Stimulated activated naive B cell treated with anti-CD40 and anti-IgM and Interleukin-4, amounts not matched to agents 10 μg/mL and 1 μg/mL and 100 μg/mL, for 72 hours (primary cell): ENCODE results near the gene SH3D21.
A peak's percentile ranks its signal among the peaks of the same experiment; 100 is the strongest.

ENCODE experiments used
- ATAC-seq, 2 donors: fragments of 150-1000 bp; cut with Tn5 transposase; replicated peaks; 2 replicates each; pipeline ENCODE4 v1.10.0; 2021; ENCODE audit warnings: moderate library complexity in 1 of 2
- DNase-seq: peaks from one replicate; pipeline ENCODE4 v3.0.0; 2021
- H3K27ac Mint-ChIP-seq: one replicate; pipeline ENCODE4 v1.8.0; 2022; ENCODE audit warnings: mild to moderate bottlenecking, mixed read lengths
- H3K27me3 Mint-ChIP-seq, 2 donors: one replicate each; pipeline ENCODE4 v1.8.0; 2022; ENCODE audit warnings: mixed read lengths in 2 of 2
- H3K36me3 Mint-ChIP-seq, 2 donors: one replicate each; pipeline ENCODE4 v1.8.0; 2022; ENCODE audit warnings: mixed read lengths in 2 of 2, mild to moderate bottlenecking in 1 of 2
- H3K4me1 Mint-ChIP-seq, 2 donors: one replicate each; pipeline ENCODE4 v1.8.0; 2022; ENCODE audit warnings: mixed read lengths in 2 of 2, mild to moderate bottlenecking in 1 of 2
- H3K4me3 Mint-ChIP-seq, 2 donors: one replicate each; pipeline ENCODE4 v1.8.0; 2022; ENCODE audit warnings: mild to moderate bottlenecking in 2 of 2, mixed read lengths in 2 of 2, moderate library complexity in 1 of 2
- H3K9me3 Mint-ChIP-seq, 2 donors: one replicate each; pipeline ENCODE4 v1.8.0; 2022; ENCODE audit warnings: mixed read lengths in 2 of 2, mild to moderate bottlenecking in 1 of 2

The SH3D21 gene

GRCh38 chr1:36307601-36308330 lies 1.6 kb downstream of the SH3D21 start:
- Mint-ChIP-seq H3K27ac (no peak overlapping the region), H3K4me1 (peaks cover 25 to 43% of the 10 kb centered on the region in 2 donors), H3K27me3 (peaks cover 0 to 3% of the 10 kb centered on the region in 2 donors), H3K9me3 (no peaks in the 10 kb centered on the region), H3K4me3 (peak overlapping the region; percentile 89 to 98), H3K36me3 (peaks cover 18 to 38% of the 10 kb centered on the region in 2 donors)
- no peak for ATAC-seq
- DNase-seq: no peak

- H3K27ac Mint-ChIP-seq: no peak overlapping the region
- H3K4me3 Mint-ChIP-seq: no peak overlapping the region
- DNase-seq: no peak
Observed at GRCh38 chr1:36309397-36309796, 3.2 kb downstream of the SH3D21 start.

GRCh38 chr1:36320291-36320761 lies 14.2 kb downstream of the SH3D21 start:
- H3K36me3 Mint-ChIP-seq: peaks cover 0 to 4% of the 10 kb centered on the region in 2 donors
- ATAC-seq: peak in 1 of 2 donors; percentile 17

More at GRCh38 chr1:36309397-36309796, 3.2 kb downstream of the SH3D21 start:
- H3K36me3 Mint-ChIP-seq: peaks cover 10 to 28% of the 10 kb centered on the region in 2 donors
- H3K27me3 Mint-ChIP-seq: peaks cover 0 to 3% of the 10 kb centered on the region in 2 donors
- H3K4me1 Mint-ChIP-seq: peaks cover 20 to 32% of the 10 kb centered on the region in 2 donors
- ATAC-seq: no peak
- H3K9me3 Mint-ChIP-seq: no peaks in the 10 kb centered on the region

GRCh38 chr1:36320767-36321118 lies 14.6 kb downstream of the SH3D21 start:
- ATAC-seq (no peak), DNase-seq (no peak)
- Mint-ChIP-seq H3K4me3 (peak overlapping the region; percentile 84 to 88), H3K4me1 (peaks cover 21 to 33% of the 10 kb centered on the region in 2 donors), H3K27me3 (peaks cover 2 to 7% of the 10 kb centered on the region in 2 donors), H3K9me3 (no peaks in the 10 kb centered on the region), H3K27ac (peak overlapping the region; percentile 59), H3K36me3 (peaks cover 0 to 4% of the 10 kb centered on the region in 2 donors)

More at GRCh38 chr1:36320291-36320761, 14.2 kb downstream of the SH3D21 start:
- peaks cover 21 to 33% of the 10 kb centered on the region in 2 donors for H3K4me1 Mint-ChIP-seq
- no peak for DNase-seq
- peak overlapping the region; percentile 84 to 88 for H3K4me3 Mint-ChIP-seq
- H3K27ac Mint-ChIP-seq: peak overlapping the region; percentile 59
- peaks cover 0 to 6% of the 10 kb centered on the region in 2 donors for H3K27me3 Mint-ChIP-seq
- H3K9me3 Mint-ChIP-seq: no peaks in the 10 kb centered on the region

- H3K4me3 Mint-ChIP-seq: peak overlapping the region; percentile 84 to 88
- peaks cover 0 to 4% of the 10 kb centered on the region in 2 donors for H3K36me3 Mint-ChIP-seq
- no peak overlapping the region for H3K27ac Mint-ChIP-seq
- no peaks in the 10 kb centered on the region for H3K9me3 Mint-ChIP-seq
- peak; percentile 41 to 45 for ATAC-seq
- H3K27me3 Mint-ChIP-seq: peaks cover 8 to 12% of the 10 kb centered on the region in 2 donors
- peaks cover 21 to 33% of the 10 kb centered on the region in 2 donors for H3K4me1 Mint-ChIP-seq
- no peak for DNase-seq
Observed at GRCh38 chr1:36321119-36321951, 15.2 kb downstream of the SH3D21 start.

GRCh38 chr1:36322041-36322785 lies 16.0 kb downstream of the SH3D21 start:
- H3K9me3 Mint-ChIP-seq: no peaks in the 10 kb centered on the region
- H3K27me3 Mint-ChIP-seq: peaks cover 17 to 19% of the 10 kb centered on the region in 2 donors
- peaks cover 21 to 33% of the 10 kb centered on the region in 2 donors for H3K4me1 Mint-ChIP-seq
- peak overlapping the region; percentile 74 to 87 for H3K4me3 Mint-ChIP-seq
- peaks cover 0 to 4% of the 10 kb centered on the region in 2 donors for H3K36me3 Mint-ChIP-seq
- no peak overlapping the region for H3K27ac Mint-ChIP-seq
- ATAC-seq (no peak), DNase-seq (no peak)

GRCh38 chr1:36322786-36323635 lies 16.8 kb downstream of the SH3D21 start:
- Mint-ChIP-seq H3K9me3 (no peaks in the 10 kb centered on the region), H3K27me3 (peaks cover 25 to 27% of the 10 kb centered on the region in 2 donors), H3K4me3 (peak overlapping the region; percentile 74 to 87), H3K27ac (no peak overlapping the region), H3K36me3 (peaks cover 0 to 4% of the 10 kb centered on the region in 2 donors), H3K4me1 (peaks cover 21 to 33% of the 10 kb centered on the region in 2 donors)
- ATAC-seq (peak; percentile 37 to 45), DNase-seq (no peak)

GRCh38 chr1:36323636-36324352 lies 17.6 kb downstream of the SH3D21 start, which contains the start of gene EVA1B:
Gene EVA1B (minus strand): TSS chr1:36323645. CDS start chr1:36323037, 608 bp downstream.
- Mint-ChIP-seq H3K9me3 (no peaks in the 10 kb centered on the region), H3K27me3 (peaks cover 27 to 28% of the 10 kb centered on the region in 2 donors)
- DNase-seq: no peak

GRCh38 chr1:36324353-36324703 lies 18.2 kb downstream of the SH3D21 start:
- Mint-ChIP-seq H3K27me3 (peaks cover 27 to 28% of the 10 kb centered on the region in 2 donors), H3K4me1 (peaks cover 21 to 33% of the 10 kb centered on the region in 2 donors), H3K9me3 (no peaks in the 10 kb centered on the region), H3K27ac (no peak overlapping the region), H3K36me3 (peaks cover 0 to 4% of the 10 kb centered on the region in 2 donors), H3K4me3 (peak overlapping the region; percentile 80 to 87)
- no peak for ATAC-seq
- no peak for DNase-seq

More at GRCh38 chr1:36323636-36324352, 17.6 kb downstream of the SH3D21 start, which contains the start of gene EVA1B:
- peaks cover 0 to 4% of the 10 kb centered on the region in 2 donors for H3K36me3 Mint-ChIP-seq
- H3K4me3 Mint-ChIP-seq: peak within 1 kb of the TSS; percentile 80 to 87
- H3K4me1 Mint-ChIP-seq: peaks cover 21 to 33% of the 10 kb centered on the region in 2 donors
- ATAC-seq: peak; percentile 48 to 54
- peak within 1 kb of the TSS; percentile 62 for H3K27ac Mint-ChIP-seq

GRCh38 chr1:36326499-36326898 lies 20.3 kb downstream of the SH3D21 start:
- Mint-ChIP-seq H3K4me3 (no peak overlapping the region), H3K36me3 (no peaks in the 10 kb centered on the region), H3K27ac (no peak overlapping the region), H3K4me1 (peaks cover 15 to 18% of the 10 kb centered on the region in 2 donors), H3K27me3 (peaks cover 34 to 35% of the 10 kb centered on the region in 2 donors), H3K9me3 (no peaks in the 10 kb centered on the region)
- DNase-seq: no peak
- ATAC-seq: no peak

- DNase-seq: no peak
- Mint-ChIP-seq H3K9me3 (no peaks in the 10 kb centered on the region), H3K36me3 (no peaks in the 10 kb centered on the region), H3K27me3 (peaks cover 35 to 37% of the 10 kb centered on the region in 2 donors), H3K4me3 (no peak overlapping the region), H3K27ac (no peak overlapping the region), H3K4me1 (peaks cover 11 to 12% of the 10 kb centered on the region in 2 donors)
- no peak for ATAC-seq
Observed at GRCh38 chr1:36327421-36328087, 21.4 kb downstream of the SH3D21 start.

GRCh38 chr1:36328088-36328480 lies 21.9 kb downstream of the SH3D21 start:
- DNase-seq: no peak
- H3K9me3 Mint-ChIP-seq: no peaks in the 10 kb centered on the region
- no peak for ATAC-seq
- H3K36me3 Mint-ChIP-seq: no peaks in the 10 kb centered on the region
- peaks cover 11 to 12% of the 10 kb centered on the region in 2 donors for H3K4me1 Mint-ChIP-seq
- H3K27ac Mint-ChIP-seq: no peak overlapping the region
- H3K4me3 Mint-ChIP-seq: no peak overlapping the region
- H3K27me3 Mint-ChIP-seq: peaks cover 35 to 37% of the 10 kb centered on the region in 2 donors
